HG03432 (cell line): ENCODE measurements around the gene SOAT1.
"Not testable (repeated sequence)": the region's sequence is repeated elsewhere in the genome, so short reads cannot be mapped to it uniquely, and the experiment has no call there.

Source experiments
- ATAC-seq: cut with Tn5 transposase; IDR thresholded peaks from one replicate; pipeline ENCODE4 v1.9.1; 2021; ENCODE audit warnings: mild to moderate bottlenecking, moderate library complexity; ENCODE audit not compliant: unreplicated experiment

Gene SOAT1

GRCh38 chr1:179293340-179294327, at the start of gene SOAT1:
Gene SOAT1, plus strand, starts transcription at chr1:179293797. Its CDS starts 8,888 bp downstream, at chr1:179302685.
- peak; percentile 96 for ATAC-seq

DNA sequence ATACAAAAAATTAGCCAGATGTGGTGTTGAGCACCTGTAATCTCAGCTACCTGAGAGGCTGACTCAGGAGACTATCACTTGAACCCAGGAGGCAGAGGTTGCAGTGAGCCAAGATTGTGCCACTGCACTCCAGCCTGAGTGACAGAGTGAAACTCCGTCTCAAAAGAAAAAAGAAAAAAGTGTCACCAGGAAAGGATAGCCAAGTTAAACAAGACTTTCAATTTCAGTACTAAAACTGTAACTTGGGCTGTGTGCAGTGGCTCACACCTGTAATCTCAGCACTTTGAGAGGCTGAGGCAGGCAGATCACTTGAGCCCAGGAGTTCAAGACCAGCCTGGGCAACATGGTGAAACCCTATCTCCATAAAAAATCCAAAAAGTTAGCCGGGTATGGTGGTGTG, 48.2 kb upstream of the SOAT1 start:
- not testable (repeated sequence) for ATAC-seq

DNA sequence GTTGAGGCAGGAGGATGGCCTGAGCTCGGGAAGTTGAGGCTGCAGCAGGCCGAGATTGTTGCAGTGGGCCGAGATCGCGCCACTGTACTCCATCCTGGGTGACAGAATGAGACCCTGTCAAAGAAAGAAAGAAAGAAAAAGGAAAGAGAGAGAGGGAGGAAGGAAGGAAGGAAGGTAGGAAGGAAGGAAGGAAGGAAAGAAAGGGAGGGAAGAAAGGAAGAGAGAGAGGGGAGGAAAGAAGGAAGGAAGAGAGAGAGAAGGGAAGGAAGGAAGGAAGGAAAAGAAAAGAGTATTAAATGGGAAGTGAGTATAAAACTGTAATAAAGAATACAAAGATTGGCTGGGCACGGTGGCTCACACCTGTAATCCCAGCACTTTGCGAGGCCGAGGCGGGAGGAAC, 45.7 kb upstream of the SOAT1 start:
- ATAC-seq, result no peak

GRCh38 chr1:179251675-179252074, 41.9 kb upstream of the SOAT1 start:
- no peak for ATAC-seq

- ATAC-seq, result no peak
These were observed 41.0 kb upstream of the SOAT1 start for GRCh38 chr1:179252606-179253005.

DNA sequence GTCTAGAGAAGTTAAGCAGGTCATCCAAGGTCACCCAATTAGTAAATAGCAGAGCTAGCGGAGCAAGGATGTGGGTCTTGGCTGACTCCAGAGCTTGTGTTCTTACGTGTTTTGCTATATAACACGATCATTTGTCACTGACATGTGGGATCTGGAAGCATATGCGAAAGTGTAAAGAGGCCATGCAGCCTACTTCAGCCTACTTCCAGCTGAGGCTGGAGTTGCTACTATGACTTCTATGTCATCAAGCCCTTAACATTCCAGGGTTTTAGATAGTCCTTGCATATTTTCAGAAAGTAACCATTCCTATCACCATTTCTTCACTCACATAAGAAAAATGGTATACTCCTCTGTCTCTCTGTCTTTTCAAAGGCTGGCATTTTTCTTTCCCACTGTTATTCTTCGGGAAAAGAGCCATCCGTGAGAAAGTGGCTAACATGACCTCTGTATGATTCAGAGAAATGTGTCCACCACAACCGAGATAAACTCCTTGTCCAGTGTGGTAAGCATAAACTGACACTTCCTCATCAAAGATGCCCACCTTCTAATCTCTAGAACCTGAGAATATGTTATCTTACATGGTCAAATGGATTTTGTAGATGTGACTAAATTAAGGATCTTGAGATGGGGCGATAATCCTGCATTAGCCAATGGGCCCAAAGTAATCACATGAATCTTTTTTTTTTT, 40.2 kb upstream of the SOAT1 start:
- ATAC-seq, result no peak

DNA sequence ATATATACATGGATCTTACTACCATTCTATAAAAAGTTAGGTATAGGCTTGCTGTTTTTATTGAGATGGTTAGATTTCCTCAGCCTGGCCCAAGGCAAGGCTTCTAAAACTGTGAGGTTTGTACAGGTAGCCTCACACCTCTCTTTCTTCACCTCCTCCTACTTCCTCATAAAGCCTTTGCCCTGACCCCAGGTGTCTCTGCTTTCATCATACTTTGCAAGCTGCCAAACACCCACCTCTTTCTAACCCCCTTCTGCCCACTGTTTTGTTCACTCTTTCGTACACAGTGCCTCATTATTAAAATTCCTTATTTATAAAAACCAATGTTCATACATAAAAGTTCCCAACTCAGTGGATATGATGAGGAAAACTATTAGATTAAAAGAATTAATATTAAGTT, 31.4 kb upstream of the SOAT1 start:
- ATAC-seq, result no peak

GRCh38 chr1:179263121-179263520, 30.5 kb upstream of the SOAT1 start:
- ATAC-seq, result no peak

- ATAC-seq, result no peak
These were observed 29.1 kb upstream of the SOAT1 start for GRCh38 chr1:179264507-179264906.

GRCh38 chr1:179269071-179269470, 24.5 kb upstream of the SOAT1 start:
- no peak for ATAC-seq

GRCh38 chr1:179274424-179274823, 19.2 kb upstream of the SOAT1 start:
- ATAC-seq, result not testable (repeated sequence)

GRCh38 chr1:179278920-179279319, 14.7 kb upstream of the SOAT1 start:
- no peak for ATAC-seq

GRCh38 chr1:179283992-179284391, 9.6 kb upstream of the SOAT1 start:
- ATAC-seq, result no peak

- no peak for ATAC-seq
These were observed 5.7 kb upstream of the SOAT1 start for GRCh38 chr1:179287946-179288345.

DNA sequence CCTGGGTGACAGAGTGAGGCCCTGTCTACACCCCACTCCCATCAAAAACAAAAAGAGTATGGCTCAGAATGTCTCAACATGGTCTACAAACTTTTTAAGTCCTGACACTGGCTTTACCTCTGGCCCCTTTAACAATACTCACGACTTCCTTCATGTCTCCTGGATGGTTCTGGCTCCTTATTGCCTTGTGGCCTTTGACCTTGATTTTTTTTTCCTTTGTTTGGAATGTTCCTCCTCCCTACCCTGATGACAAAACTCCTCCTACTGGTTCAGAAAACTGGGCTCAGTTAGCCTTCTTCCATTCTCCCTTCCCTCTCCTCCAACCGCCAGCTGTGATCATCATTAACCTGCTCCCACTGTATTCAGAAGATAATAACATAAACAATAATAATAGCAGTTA, 4.6 kb upstream of the SOAT1 start:
- no peak for ATAC-seq

DNA sequence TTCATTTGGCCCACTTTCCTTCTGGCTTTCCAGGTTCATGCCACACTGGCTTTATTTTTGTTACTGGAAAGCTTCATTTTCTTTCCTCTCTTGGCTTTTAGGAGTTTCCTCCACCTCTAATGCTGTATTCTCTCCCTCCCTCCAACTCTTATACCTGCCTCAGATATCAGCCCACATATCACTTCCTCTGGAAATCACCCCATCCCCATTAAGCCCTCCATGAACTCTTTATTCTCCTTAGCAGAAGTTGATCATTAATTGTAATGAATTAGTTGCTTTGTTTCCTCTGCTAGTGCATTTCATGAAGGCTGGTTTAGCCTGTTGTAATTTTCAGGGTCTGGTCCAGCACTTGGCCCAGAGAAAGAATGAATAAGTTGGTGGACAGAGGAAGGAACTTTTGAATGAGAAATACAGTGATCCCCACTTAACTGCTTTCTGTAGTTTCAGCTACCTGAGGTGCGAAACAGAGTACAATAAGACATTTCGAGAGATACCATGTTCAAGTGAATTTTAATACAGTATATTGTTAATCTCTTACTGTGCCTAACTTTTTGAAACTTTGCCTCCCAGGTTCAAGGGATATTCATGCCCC, 1.7 kb downstream of the SOAT1 start:
- ATAC-seq, result no peak

GRCh38 chr1:179296356-179297104, 2.9 kb downstream of the SOAT1 start:
- no peak for ATAC-seq

DNA sequence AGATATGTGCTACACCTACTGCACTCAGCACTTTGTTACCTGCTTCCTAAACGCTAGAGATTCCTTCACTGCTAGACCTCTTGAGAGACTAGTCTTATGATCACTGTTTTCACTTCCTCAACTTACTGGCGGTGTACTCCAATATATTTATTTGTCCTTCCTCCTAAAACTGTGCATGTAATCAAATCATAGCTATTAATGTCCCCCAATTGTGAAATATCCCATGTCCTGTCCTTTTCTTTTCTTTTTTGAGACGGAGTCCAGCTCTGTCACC, 3.4 kb downstream of the SOAT1 start:
- ATAC-seq, result no peak

GRCh38 chr1:179298952-179299351, 5.4 kb downstream of the SOAT1 start:
- peak; percentile 87 for ATAC-seq

DNA sequence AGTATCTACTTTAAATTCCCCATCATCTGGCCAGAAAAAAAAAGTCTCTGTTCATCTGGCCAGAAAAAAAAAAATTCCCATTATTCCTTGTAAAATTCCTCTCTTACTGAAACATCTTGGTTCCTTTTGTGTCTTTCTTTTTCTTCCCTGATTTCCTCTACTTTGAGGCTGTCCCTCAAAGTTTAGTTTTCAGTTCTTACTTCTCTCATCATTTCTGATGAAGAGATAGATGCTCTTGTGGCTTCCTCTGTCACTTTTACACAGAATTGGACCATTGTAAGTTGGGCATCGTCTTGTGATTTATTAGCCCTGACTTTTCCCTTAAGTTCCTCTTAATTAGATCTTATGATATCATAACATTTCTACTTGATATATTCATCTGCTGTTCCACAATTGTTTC, 6.5 kb downstream of the SOAT1 start:
- no peak for ATAC-seq

DNA sequence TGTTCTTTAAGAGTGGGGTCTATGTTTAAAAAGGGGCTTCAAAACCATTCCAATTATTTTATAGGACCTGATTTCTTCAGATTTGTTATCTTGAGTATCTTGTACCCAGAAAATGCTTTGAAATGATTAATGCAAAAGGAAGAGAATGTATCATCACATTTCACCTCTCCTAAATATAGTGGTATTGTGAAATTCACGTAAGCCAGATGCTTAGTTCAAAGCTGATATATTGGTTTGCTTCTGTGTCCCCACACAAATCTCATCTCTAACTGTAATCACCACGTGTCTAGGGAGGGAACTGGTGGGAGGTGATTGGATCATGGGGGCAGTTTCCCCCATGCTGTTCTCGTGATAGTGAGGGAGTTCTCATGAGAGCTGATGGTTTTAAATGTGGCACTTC, 8.5 kb downstream of the SOAT1 start:
- no peak for ATAC-seq
